OCI-LY3 (cell line): ENCODE data around the gene ASTN1.

ENCODE experiments used
- EZH2phosphoT487 ChIP-seq: fragments of 200-600 bp; shearing (Covaris generic); IDR thresholded peaks from 2 replicates; pipeline ENCODE4 v1.6.1; 2018; ENCODE audit warnings: antibody characterized with exemption, mixed run types, low read depth
- TF ChIP-seq, protein P1 (sequence below): fragments of 200-600, 300-600 bp; sonication (generic); IDR thresholded peaks from 2 replicates; pipeline ENCODE4 v1.5.1; 2014; ENCODE audit warnings: antibody characterized with exemption, low read length, low read depth

DNA sequence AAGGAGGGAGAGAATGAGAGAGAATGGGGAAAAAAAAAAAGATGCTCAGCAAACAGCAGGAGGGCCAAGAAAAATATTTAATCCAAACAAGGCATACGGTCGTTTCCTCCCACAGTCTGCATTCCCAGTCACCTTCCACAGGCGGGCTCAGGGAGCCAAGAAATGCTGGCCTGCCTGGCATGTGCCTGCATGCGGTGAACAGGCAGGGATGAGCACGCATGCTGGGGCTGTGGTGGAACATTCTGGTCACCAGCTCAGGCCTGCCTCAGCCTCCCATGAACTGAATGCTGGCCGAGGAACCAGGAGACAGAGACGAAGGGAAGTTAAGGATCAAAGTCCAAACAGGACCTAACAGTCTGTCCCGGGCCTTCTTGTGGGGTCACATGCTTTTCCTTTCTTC, 335.3 kb downstream of the ASTN1 start:
- no peak for TF ChIP-seq EZH2phosphoT487
- TF ChIP-seq, protein P1, sequence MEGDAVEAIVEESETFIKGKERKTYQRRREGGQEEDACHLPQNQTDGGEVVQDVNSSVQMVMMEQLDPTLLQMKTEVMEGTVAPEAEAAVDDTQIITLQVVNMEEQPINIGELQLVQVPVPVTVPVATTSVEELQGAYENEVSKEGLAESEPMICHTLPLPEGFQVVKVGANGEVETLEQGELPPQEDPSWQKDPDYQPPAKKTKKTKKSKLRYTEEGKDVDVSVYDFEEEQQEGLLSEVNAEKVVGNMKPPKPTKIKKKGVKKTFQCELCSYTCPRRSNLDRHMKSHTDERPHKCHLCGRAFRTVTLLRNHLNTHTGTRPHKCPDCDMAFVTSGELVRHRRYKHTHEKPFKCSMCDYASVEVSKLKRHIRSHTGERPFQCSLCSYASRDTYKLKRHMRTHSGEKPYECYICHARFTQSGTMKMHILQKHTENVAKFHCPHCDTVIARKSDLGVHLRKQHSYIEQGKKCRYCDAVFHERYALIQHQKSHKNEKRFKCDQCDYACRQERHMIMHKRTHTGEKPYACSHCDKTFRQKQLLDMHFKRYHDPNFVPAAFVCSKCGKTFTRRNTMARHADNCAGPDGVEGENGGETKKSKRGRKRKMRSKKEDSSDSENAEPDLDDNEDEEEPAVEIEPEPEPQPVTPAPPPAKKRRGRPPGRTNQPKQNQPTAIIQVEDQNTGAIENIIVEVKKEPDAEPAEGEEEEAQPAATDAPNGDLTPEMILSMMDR = no peak
